Suppressor macrophage (primary cell): Measurements from ENCODE around the gene PTPRE.
"Not testable (repeated sequence)": the region's sequence is repeated elsewhere in the genome, so short reads cannot be mapped to it uniquely, and the experiment has no call there.

Experiments used
- DNase-seq, 4 experiments: peaks; one replicate each; pipeline ENCODE4 v3.0.0-alpha.2; 2020 to 2022

The PTPRE gene

GRCh38 chr10:128078136-128078969 lies 171.4 kb downstream of the PTPRE start:
- peak in 3 of 4 experiments; percentile 46 to 72 (median 56) for DNase-seq

GRCh38 chr10:128080231-128080630 lies 173.3 kb downstream of the PTPRE start:
- no peak for DNase-seq

- DNase-seq = no peak
Measured at GRCh38 chr10:128080641-128081040, 173.7 kb downstream of the PTPRE start.

GRCh38 chr10:128081222-128081621 lies 174.3 kb downstream of the PTPRE start:
- DNase-seq = no peak

GRCh38 chr10:128081720-128082119 lies 174.8 kb downstream of the PTPRE start:
- no peak for DNase-seq

GRCh38 chr10:128083191-128083895 lies 176.4 kb downstream of the PTPRE start:
- no peak for DNase-seq

GRCh38 chr10:128084364-128084763 lies 177.5 kb downstream of the PTPRE start:
- DNase-seq = no peak

GRCh38 chr10:128084991-128085390 lies 178.1 kb downstream of the PTPRE start:
- DNase-seq = no peak

GRCh38 chr10:128086003-128086863 lies 179.3 kb downstream of the PTPRE start:
- peak in 3 of 4 experiments; percentile 38 to 47 (median 42) for DNase-seq

- DNase-seq = no peak
Measured at GRCh38 chr10:128087146-128087883, 180.4 kb downstream of the PTPRE start.

GRCh38 chr10:128087884-128088709 lies 181.2 kb downstream of the PTPRE start:
- no peak for DNase-seq

GRCh38 chr10:128091636-128092210 lies 184.8 kb downstream of the PTPRE start:
- no peak for DNase-seq

- DNase-seq = no peak
Measured at GRCh38 chr10:128092454-128092853, 185.6 kb downstream of the PTPRE start.

- DNase-seq = not testable (repeated sequence)
Measured at GRCh38 chr10:128094596-128094995, 187.7 kb downstream of the PTPRE start.

- DNase-seq = peak in 2 of 4 experiments; percentile 48
Measured at GRCh38 chr10:128095027-128095752, 188.3 kb downstream of the PTPRE start.

GRCh38 chr10:128095753-128096469 lies 189.0 kb downstream of the PTPRE start:
- no peak for DNase-seq

- DNase-seq = no peak
Measured at GRCh38 chr10:128096486-128097199, 189.7 kb downstream of the PTPRE start.

GRCh38 chr10:128097783-128098182 lies 190.9 kb downstream of the PTPRE start:
- DNase-seq = no peak

GRCh38 chr10:128098631-128099030 lies 191.7 kb downstream of the PTPRE start:
- no peak for DNase-seq
